A549 (cell line): ENCODE results near the gene CDH4. TPM values are rescaled to one million over a fixed set of nuclear protein-coding genes. Genes with fewer than 3 reads are reported as not detected.

Experiments used
- ATAC-seq, 2 experiments: fragments of 200-7000 bp in 1 of 2; fragments of >200 bp in 1 of 2; cut with Nextera tagmentation in 1 of 2; cut with Tn5 transposase in 1 of 2; 3 replicates each; pipeline versions ENCODE4 v1.8.0 to v1.9.1; 2018 to 2020; ENCODE audit warnings: mild to moderate bottlenecking in 1 of 2, moderate library complexity in 1 of 2
- CTCF ChIA-PET: fragments of 300-600 bp; sonication (Branson Sonifier 250); formaldehyde crosslinking; extraction: SDS; loops from one replicate; lab custom pipeline; 2021; ENCODE audit warnings: antibody characterized with exemption, inconsistent platforms; lab: Yijun Ruan, JAX
- POLR2A ChIA-PET: fragments of 350-600 bp; formaldehyde crosslinking; extraction: SDS; loops from one replicate; lab custom pipeline; 2021; ENCODE audit warnings: antibody characterized with exemption, inconsistent platforms; lab: Yijun Ruan, JAX
- DNase-seq, 2 experiments: peaks; one replicate each; pipeline versions ENCODE4 v3.0.0 to v3.0.0-alpha.2; 2011 to 2016; ENCODE audit warnings: low read depth in 1 of 2, low spot score in 1 of 2
- FAIRE-seq: peaks from 2 replicates; lab custom pipeline; 2011; peaks lifted over from hg19 to GRCh38; lab: Jason Lieb, UNC
- H3K27ac ChIP-seq, 2 experiments: fragments of >200 bp; sonication (Bioruptor Twin); formaldehyde crosslinking; 3 replicates each; pipeline ENCODE4 v1.5.1; 2016 to 2017
- H3K4me1 ChIP-seq: fragments of >200 bp; sonication (Bioruptor Twin); formaldehyde crosslinking; 3 replicates; pipeline ENCODE4 v1.6.1; 2016
- H3K4me2 ChIP-seq: fragments of >200 bp; sonication (Bioruptor Twin); formaldehyde crosslinking; 3 replicates; pipeline ENCODE4 v1.6.1; 2016
- H3K4me3 ChIP-seq: fragments of >200 bp; sonication (Bioruptor Twin); formaldehyde crosslinking; 3 replicates; pipeline ENCODE4 v1.5.1; 2016
- H3K9me3 ChIP-seq: fragments of >200 bp; sonication (Bioruptor Twin); formaldehyde crosslinking; 3 replicates; pipeline ENCODE4 v1.6.1; 2016
- CBX2 ChIP-seq: fragments of 200-600 bp; sonication (generic); IDR thresholded peaks from 2 replicates; pipeline ENCODE4 v1.6.1; 2016; ENCODE audit warnings: low read depth, mild to moderate bottlenecking, borderline replicate concordance
- CEBPB ChIP-seq, 2 experiments: fragments of >200 bp in 1 of 2; sonication (Bioruptor Twin) in 1 of 2; formaldehyde crosslinking in 1 of 2; IDR thresholded peaks; 2 replicates each; pipeline ENCODE4 v1.6.1; 2012 to 2016
- CHD4 ChIP-seq: fragments of 200-600 bp; sonication (generic); IDR thresholded peaks from 2 replicates; pipeline ENCODE4 v1.6.1; 2016; ENCODE audit warnings: antibody characterized with exemption, mild to moderate bottlenecking, borderline replicate concordance
- ESRRA ChIP-seq: fragments of 150-350 bp; IDR thresholded peaks from 2 replicates; pipeline ENCODE4 v1.6.1; 2014; ENCODE audit warnings: mild to moderate bottlenecking, low read length, borderline replicate concordance
- FOSB ChIP-seq: fragments of 250-450 bp; sonication (Bioruptor Pico); IDR thresholded peaks from 2 replicates; pipeline ENCODE4 v1.5.0; 2020; ENCODE audit warnings: mild to moderate bottlenecking, moderate library complexity
- FOSL2 ChIP-seq, 2 experiments: fragments of 450-650 bp in 1 of 2; fragments of >200 bp in 1 of 2; sonication (Bioruptor Twin) in 1 of 2; formaldehyde crosslinking; IDR thresholded peaks; 2 replicates each; pipeline versions ENCODE4 v1.5.0 to v1.6.1; 2016 to 2020; ENCODE audit warnings: mild to moderate bottlenecking in 1 of 2, moderate library complexity in 1 of 2
- GATA3 ChIP-seq: IDR thresholded peaks from 2 replicates; pipeline ENCODE4 v1.6.1; 2012; ENCODE audit warnings: borderline replicate concordance
- HDAC2 ChIP-seq: fragments of 200-600 bp; sonication (generic); IDR thresholded peaks from 2 replicates; pipeline ENCODE4 v1.6.1; 2016
- HEYL ChIP-seq: fragments of 250-450 bp; sonication (Bioruptor Pico); IDR thresholded peaks from 2 replicates; pipeline ENCODE4 v1.8.0; 2021; ENCODE audit warnings: mild to moderate bottlenecking, moderate library complexity
- HOXA7 ChIP-seq: fragments of 250-450 bp; sonication (Bioruptor Pico); IDR thresholded peaks from 2 replicates; pipeline ENCODE4 v1.5.0; 2020; ENCODE audit warnings: mild to moderate bottlenecking, moderate library complexity
- JUNB ChIP-seq: fragments of >200 bp; sonication (Bioruptor Twin); formaldehyde crosslinking; IDR thresholded peaks from 2 replicates; pipeline ENCODE4 v1.6.1; 2016
- KDM5A ChIP-seq: fragments of 200-600 bp; sonication (generic); IDR thresholded peaks from 2 replicates; pipeline ENCODE4 v1.6.1; 2016; ENCODE audit warnings: antibody characterized with exemption, mild to moderate bottlenecking
- MAFK ChIP-seq: fragments of 450-650 bp; IDR thresholded peaks from 2 replicates; pipeline ENCODE4 v1.6.1; 2014; ENCODE audit not compliant: partially characterized antibody
- NFE2L2 ChIP-seq: fragments of 150-350 bp; conservative IDR thresholded peaks from 2 replicates; pipeline ENCODE4 v1.6.1; 2014; ENCODE audit warnings: low read length
- NPAS2 ChIP-seq: fragments of 250-450 bp; sonication (Bioruptor Pico); IDR thresholded peaks from 2 replicates; pipeline ENCODE4 v1.8.0; 2022; ENCODE audit warnings: mild to moderate bottlenecking, moderate library complexity, borderline replicate concordance
- NR3C1 ChIP-seq: fragments of >200 bp; sonication (Bioruptor Twin); formaldehyde crosslinking; IDR thresholded peaks from 3 replicates; pipeline ENCODE4 v1.6.1; 2017
- PHF8 ChIP-seq: fragments of 200-600 bp; sonication (generic); IDR thresholded peaks from 2 replicates; pipeline ENCODE4 v1.6.1; 2016; ENCODE audit warnings: low read depth, mild to moderate bottlenecking, antibody characterized with exemption, moderate library complexity, borderline replicate concordance
- POLR2AphosphoS2 ChIP-seq: conservative IDR thresholded peaks from 2 replicates; pipeline ENCODE4 v1.6.1; 2012; ENCODE audit warnings: low read length, improper control_type of control experiment, inconsistent platforms
- RARB ChIP-seq: fragments of 250-450 bp; sonication (Bioruptor Pico); IDR thresholded peaks from 2 replicates; pipeline ENCODE4 v1.8.0; 2021; ENCODE audit warnings: mild to moderate bottlenecking, moderate library complexity
- RFX5 ChIP-seq: fragments of 450-650 bp; IDR thresholded peaks from 2 replicates; pipeline ENCODE4 v1.7.1; 2014; ENCODE audit warnings: antibody characterized with exemption, mild to moderate bottlenecking, moderate library complexity
- RNF2 ChIP-seq: fragments of 200-600 bp; sonication (generic); IDR thresholded peaks from 2 replicates; pipeline ENCODE4 v1.6.1; 2016; ENCODE audit warnings: low read depth, mild to moderate bottlenecking, antibody characterized with exemption, moderate library complexity, borderline replicate concordance
- SMC3 ChIP-seq: fragments of >200 bp; sonication (Bioruptor Twin); formaldehyde crosslinking; IDR thresholded peaks from 3 replicates; pipeline ENCODE4 v1.6.1; 2018; ENCODE audit warnings: inconsistent platforms
- WGBS: methylation state at CpG from one replicate; pipeline ENCODE4 v1.1.6; 2017; ENCODE audit errors: missing lambda C conversion rate; 5-methylcytosine and 5-hydroxymethylcytosine counted together
- polyA plus RNA-seq, 4 experiments: library from polyadenylated mRNA; depleted of rRNA in 3 of 4; stranded (reverse); fragments of >200 nt; fragmentation: RNase III in 1 of 4; extraction: RNeasy Plus Mini Kit Qiagen cat#74134 plus additional on column Dnase treatment in 1 of 4; gene quantifications; 2 replicates in 3 of 4; 3 replicates in 1 of 4; pipeline ENCODE4 v1.2.3, GENCODE V29; 2011 to 2017
- TF ChIP-seq, protein P1 (sequence below): IDR thresholded peaks from 2 replicates; pipeline ENCODE4 v1.6.1; 2012
- TF ChIP-seq, protein P2 (sequence below): fragments of >200 bp; sonication (Bioruptor Twin); formaldehyde crosslinking; IDR thresholded peaks from 3 replicates; pipeline ENCODE4 v1.5.1; 2016
- TF ChIP-seq, protein P3 (sequence below): fragments of >200 bp; sonication (Bioruptor Twin); formaldehyde crosslinking; IDR thresholded peaks from 2 replicates; pipeline ENCODE4 v1.6.1; 2016
- TF ChIP-seq, protein P4 (sequence below): fragments of 150-350 bp; IDR thresholded peaks from 2 replicates; pipeline ENCODE4 v1.6.1; 2014; ENCODE audit warnings: low read depth, mild to moderate bottlenecking, low read length
- TF ChIP-seq, protein P5 (sequence below): fragments of 250-450 bp; sonication (Bioruptor Pico); IDR thresholded peaks from 2 replicates; pipeline ENCODE4 v1.5.0; 2021; ENCODE audit warnings: mild to moderate bottlenecking, moderate library complexity, borderline replicate concordance

CDH4 gene
- polyA plus RNA-seq, 2 of the 4 experiments (the other 2 are of a cell fraction) = 3.4 to 10.3 TPM

DNA sequence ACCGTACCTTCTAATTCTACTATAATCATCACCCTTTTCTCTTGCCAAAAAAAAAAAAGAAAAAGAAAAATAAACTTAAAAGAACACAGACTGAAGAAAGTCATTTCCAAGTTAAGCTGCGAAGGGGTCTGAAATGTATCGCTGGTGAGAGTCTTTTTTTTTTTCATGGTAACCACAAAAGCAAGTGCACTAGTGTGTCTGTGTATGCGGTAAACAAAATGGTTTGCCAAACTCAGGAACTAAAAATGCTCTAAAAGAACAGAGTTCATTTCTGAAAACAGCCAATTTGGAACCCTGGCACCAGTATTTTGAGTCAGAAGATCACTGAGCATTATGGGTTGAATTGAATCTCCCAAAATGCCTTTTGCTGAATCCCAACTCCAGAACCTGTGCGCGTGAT, 46.6 kb downstream of the CDH4 start:
- ATAC-seq (no peak), FAIRE-seq (no peak)
- POLR2A ChIA-PET = no interaction called here

DNA sequence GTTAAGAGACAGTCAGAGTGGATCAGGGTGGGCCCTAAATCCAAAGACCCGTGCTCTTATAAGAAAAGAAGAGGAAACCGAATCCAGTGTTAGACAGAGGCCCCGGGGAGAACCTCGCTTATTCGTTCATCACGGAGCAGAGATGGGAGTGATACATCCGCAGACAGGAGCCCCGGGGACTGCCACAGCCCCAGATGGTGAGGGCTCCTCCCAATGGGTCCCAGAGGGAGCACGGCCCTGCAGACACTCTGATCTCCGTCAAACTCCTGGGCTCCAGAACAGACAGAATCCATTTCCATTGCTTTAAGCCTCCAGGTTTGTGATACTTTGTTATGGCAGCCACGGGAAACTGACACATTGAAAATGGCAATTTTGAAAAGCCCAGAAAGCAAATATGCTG, 47.0 kb downstream of the CDH4 start:
- WGBS = 82% methylated on average over 10 of the region's 11 CpGs
- ChIA-PET CTCF (no interaction called here), POLR2A (no interaction called here)
- DNase-seq (no peak), FAIRE-seq (no peak), ATAC-seq (no peak)
- H3K27ac ChIP-seq = no peak overlapping the region
- H3K4me1 ChIP-seq = peaks cover 8% of the 10 kb centered on the region; the same call in 2 of the 3 replicates
- TF ChIP-seq POLR2AphosphoS2 (no peak), ESRRA (no peak), MAFK (no peak), FOSL2 (IDR thresholded peaks at IDR 0.05) (no peak), FOSL2 (CRISPR knock-in tag; IDR thresholded peaks at IDR 0.05) (no peak), HEYL (CRISPR knock-in tag) (no peak), HDAC2 (no peak), RFX5 (no peak), CBX2 (no peak), PHF8 (no peak), HOXA7 (CRISPR knock-in tag) (no peak), FOSB (CRISPR knock-in tag) (no peak), GATA3 (no peak), RARB (CRISPR knock-in tag) (no peak), SMC3 (no peak), NR3C1 (no peak)
- TF ChIP-seq, protein P1, sequence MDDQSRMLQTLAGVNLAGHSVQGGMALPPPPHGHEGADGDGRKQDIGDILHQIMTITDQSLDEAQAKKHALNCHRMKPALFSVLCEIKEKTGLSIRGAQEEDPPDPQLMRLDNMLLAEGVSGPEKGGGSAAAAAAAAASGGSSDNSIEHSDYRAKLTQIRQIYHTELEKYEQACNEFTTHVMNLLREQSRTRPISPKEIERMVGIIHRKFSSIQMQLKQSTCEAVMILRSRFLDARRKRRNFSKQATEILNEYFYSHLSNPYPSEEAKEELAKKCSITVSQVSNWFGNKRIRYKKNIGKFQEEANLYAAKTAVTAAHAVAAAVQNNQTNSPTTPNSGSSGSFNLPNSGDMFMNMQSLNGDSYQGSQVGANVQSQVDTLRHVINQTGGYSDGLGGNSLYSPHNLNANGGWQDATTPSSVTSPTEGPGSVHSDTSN = no peak
- TF ChIP-seq, protein P2, sequence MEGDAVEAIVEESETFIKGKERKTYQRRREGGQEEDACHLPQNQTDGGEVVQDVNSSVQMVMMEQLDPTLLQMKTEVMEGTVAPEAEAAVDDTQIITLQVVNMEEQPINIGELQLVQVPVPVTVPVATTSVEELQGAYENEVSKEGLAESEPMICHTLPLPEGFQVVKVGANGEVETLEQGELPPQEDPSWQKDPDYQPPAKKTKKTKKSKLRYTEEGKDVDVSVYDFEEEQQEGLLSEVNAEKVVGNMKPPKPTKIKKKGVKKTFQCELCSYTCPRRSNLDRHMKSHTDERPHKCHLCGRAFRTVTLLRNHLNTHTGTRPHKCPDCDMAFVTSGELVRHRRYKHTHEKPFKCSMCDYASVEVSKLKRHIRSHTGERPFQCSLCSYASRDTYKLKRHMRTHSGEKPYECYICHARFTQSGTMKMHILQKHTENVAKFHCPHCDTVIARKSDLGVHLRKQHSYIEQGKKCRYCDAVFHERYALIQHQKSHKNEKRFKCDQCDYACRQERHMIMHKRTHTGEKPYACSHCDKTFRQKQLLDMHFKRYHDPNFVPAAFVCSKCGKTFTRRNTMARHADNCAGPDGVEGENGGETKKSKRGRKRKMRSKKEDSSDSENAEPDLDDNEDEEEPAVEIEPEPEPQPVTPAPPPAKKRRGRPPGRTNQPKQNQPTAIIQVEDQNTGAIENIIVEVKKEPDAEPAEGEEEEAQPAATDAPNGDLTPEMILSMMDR = no peak
- TF ChIP-seq, protein P3, sequence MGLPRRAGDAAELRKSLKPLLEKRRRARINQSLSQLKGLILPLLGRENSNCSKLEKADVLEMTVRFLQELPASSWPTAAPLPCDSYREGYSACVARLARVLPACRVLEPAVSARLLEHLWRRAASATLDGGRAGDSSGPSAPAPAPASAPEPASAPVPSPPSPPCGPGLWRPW = no peak
- TF ChIP-seq, protein P4, sequence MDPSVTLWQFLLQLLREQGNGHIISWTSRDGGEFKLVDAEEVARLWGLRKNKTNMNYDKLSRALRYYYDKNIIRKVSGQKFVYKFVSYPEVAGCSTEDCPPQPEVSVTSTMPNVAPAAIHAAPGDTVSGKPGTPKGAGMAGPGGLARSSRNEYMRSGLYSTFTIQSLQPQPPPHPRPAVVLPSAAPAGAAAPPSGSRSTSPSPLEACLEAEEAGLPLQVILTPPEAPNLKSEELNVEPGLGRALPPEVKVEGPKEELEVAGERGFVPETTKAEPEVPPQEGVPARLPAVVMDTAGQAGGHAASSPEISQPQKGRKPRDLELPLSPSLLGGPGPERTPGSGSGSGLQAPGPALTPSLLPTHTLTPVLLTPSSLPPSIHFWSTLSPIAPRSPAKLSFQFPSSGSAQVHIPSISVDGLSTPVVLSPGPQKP = no peak
- no peak overlapping the region for H3K4me2 ChIP-seq
- H3K9me3 ChIP-seq = no peaks in the 10 kb centered on the region
- no peak overlapping the region for H3K4me3 ChIP-seq

More for the DNA sequence above, 46.6 kb downstream of the CDH4 start:
- Histone ChIP-seq H3K4me2 (no peak overlapping the region), H3K4me3 (no peak overlapping the region), H3K27ac (no peak overlapping the region), H3K4me1 (peaks cover 8% of the 10 kb centered on the region; the same call in 2 of the 3 replicates), H3K9me3 (no peaks in the 10 kb centered on the region)
- TF ChIP-seq ESRRA (no peak), JUNB (no peak), CBX2 (no peak), NFE2L2 (no peak)
- CTCF ChIA-PET = no interaction called here
- no peak for DNase-seq
- whole genome bisulfite sequencing = 90% methylated on average over 6 of the region's 6 CpGs

DNA sequence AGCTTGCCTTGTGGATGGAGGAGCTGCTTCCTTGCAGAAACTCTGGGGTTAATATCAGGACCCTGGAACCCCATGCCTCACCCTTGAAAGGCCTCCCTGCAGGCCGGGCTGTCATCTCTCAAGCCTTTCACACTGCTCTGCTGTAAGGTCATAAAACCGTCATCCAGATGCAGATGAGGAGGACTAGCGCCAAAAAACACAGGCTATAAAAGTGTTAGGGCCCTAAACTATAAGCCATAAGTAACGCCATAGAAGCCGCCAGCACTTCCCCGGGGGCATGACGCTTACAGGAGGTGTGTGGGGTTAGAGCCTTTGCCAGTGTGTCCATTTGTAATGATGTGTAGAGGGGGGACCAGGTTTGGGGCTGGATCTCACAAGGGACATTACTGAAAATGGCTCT, 47.6 kb downstream of the CDH4 start:
- no peaks in the 10 kb centered on the region for H3K9me3 ChIP-seq
- no peak overlapping the region for H3K4me2 ChIP-seq
- POLR2A ChIA-PET = no interaction called here
- H3K4me3 ChIP-seq = no peak overlapping the region
- WGBS = 87% methylated on average over 7 of the region's 7 CpGs
- CTCF ChIA-PET = no interaction called here
- FAIRE-seq (no peak), DNase-seq (no peak), ATAC-seq (no peak)
- no peak overlapping the region for H3K27ac ChIP-seq
- peaks cover 8% of the 10 kb centered on the region; the same call in 2 of the 3 replicates for H3K4me1 ChIP-seq
- TF ChIP-seq NPAS2 (CRISPR knock-in tag) (no peak), CEBPB (IDR thresholded peaks at IDR 0.05) (no peak), CHD4 (no peak), KDM5A (no peak), RARB (CRISPR knock-in tag) (no peak), RNF2 (no peak)
- TF ChIP-seq, protein P1 = no peak
- TF ChIP-seq, protein P5, sequence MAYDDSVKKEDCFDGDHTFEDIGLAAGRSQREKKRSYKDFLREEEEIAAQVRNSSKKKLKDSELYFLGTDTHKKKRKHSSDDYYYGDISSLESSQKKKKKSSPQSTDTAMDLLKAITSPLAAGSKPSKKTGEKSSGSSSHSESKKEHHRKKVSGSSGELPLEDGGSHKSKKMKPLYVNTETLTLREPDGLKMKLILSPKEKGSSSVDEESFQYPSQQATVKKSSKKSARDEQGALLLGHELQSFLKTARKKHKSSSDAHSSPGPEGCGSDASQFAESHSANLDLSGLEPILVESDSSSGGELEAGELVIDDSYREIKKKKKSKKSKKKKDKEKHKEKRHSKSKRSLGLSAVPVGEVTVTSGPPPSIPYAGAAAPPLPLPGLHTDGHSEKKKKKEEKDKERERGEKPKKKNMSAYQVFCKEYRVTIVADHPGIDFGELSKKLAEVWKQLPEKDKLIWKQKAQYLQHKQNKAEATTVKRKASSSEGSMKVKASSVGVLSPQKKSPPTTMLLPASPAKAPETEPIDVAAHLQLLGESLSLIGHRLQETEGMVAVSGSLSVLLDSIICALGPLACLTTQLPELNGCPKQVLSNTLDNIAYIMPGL (CRISPR knock-in tag) = no peak
